ENCODE data around the gene HMCES. TPM values are rescaled to one million over a fixed set of nuclear protein-coding genes. Genes with fewer than 3 reads are reported as not detected.

HMCES gene
- total and polyA plus RNA-seq, 2 of the 13 experiments (the other 11 are each of a cell fraction or from before 2014, with no cell fraction given): 16.1 to 37.5 TPM

DNA sequence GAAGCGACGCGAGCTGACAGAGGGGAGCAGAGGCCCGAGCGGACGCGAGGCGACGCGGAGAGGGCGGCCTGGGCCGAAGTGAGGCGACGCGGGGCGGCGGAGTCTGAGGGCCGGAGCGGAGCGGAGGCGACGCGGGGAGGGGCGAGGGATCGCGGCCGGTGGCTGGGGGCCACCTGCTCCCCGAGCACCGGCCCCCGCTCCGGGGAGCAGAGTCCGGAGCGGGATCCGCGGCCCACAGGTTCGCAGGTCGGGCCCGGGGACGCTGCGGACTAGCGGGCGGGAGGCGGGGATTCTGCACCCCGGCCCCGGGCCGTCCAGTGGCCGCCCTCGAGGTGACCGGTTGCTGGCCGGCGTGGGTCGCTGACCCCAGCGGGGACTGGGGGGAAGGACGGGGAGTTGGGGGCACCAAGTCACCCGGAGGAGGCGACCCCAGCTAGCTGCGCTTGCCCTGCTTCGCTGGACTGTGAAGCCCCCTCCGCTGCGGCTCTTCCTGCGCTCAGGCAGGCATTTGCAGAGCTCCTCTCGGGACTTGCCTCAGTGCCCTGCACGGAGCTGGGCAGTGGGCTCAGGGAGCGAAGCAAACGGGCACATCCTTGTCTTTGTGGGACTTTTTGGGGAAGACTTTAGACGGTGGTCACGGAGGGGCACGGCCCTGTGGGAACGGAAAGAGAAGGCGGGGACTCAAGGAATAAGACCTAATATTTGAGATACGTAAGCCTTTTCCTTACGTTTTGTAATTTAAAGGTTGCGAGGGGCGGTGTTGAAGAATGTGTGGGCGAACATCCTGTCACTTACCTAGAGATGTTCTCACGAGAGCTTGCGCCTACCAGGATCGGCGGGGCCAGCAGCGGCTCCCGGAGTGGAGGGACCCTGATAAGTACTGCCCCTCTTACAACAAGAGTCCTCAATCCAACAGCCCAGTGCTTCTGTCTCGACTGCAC is 566 bp downstream of the HMCES start (continued):
- TF ChIP-seq NFAT5 (CRISPR knock-in tag; IDR thresholded peaks at IDR 0.05) (no peak), ZSCAN9 (CRISPR knock-in tag; IDR thresholded peaks at IDR 0.05; ENCODE audit: borderline replicate concordance) (no peak), TAF1 (CRISPR knock-in tag; IDR thresholded peaks at IDR 0.05) (peak; percentile 4), ZNF460 (CRISPR knock-in tag; IDR thresholded peaks at IDR 0.05; ENCODE audit: borderline replicate concordance) (no peak), YEATS2 (CRISPR knock-in tag; IDR thresholded peaks at IDR 0.05; ENCODE audit: borderline replicate concordance) (no peak), ZNF407 (CRISPR knock-in tag; IDR thresholded peaks at IDR 0.05; ENCODE audit: not compliant biosample characterization) (peak; percentile 4), ZNF569 (CRISPR knock-in tag; IDR thresholded peaks at IDR 0.05; ENCODE audit: borderline replicate concordance) (no peak), RAD21 (CRISPR knock-in tag; IDR thresholded peaks at IDR 0.05) (peak; percentile 43)
- TF ChIP-seq, protein P1, sequence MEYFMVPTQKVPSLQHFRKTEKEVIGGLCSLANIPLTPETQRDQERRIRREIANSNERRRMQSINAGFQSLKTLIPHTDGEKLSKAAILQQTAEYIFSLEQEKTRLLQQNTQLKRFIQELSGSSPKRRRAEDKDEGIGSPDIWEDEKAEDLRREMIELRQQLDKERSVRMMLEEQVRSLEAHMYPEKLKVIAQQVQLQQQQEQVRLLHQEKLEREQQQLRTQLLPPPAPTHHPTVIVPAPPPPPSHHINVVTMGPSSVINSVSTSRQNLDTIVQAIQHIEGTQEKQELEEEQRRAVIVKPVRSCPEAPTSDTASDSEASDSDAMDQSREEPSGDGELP (IDR thresholded peaks at IDR 0.05; ENCODE audit: borderline replicate concordance, low read depth): no peak
- TF ChIP-seq, protein P2, sequence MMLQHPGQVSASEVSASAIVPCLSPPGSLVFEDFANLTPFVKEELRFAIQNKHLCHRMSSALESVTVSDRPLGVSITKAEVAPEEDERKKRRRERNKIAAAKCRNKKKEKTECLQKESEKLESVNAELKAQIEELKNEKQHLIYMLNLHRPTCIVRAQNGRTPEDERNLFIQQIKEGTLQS (CRISPR knock-in tag; IDR thresholded peaks at IDR 0.05): no peak
